ENCODE results near the gene SLC27A1. TPM values are rescaled to one million over a fixed set of nuclear protein-coding genes. Genes with fewer than 3 reads are reported as not detected.
"Not testable (repeated sequence)": the region's sequence is repeated elsewhere in the genome, so short reads cannot be mapped to it uniquely, and the experiment has no call there.

SLC27A1 gene
- total RNA-seq, 3 donors from 2014 or later (not counting 1 experiment from before 2014, with no cell fraction given), result 12.9 to 26.2 (median 16.3) TPM

DNA sequence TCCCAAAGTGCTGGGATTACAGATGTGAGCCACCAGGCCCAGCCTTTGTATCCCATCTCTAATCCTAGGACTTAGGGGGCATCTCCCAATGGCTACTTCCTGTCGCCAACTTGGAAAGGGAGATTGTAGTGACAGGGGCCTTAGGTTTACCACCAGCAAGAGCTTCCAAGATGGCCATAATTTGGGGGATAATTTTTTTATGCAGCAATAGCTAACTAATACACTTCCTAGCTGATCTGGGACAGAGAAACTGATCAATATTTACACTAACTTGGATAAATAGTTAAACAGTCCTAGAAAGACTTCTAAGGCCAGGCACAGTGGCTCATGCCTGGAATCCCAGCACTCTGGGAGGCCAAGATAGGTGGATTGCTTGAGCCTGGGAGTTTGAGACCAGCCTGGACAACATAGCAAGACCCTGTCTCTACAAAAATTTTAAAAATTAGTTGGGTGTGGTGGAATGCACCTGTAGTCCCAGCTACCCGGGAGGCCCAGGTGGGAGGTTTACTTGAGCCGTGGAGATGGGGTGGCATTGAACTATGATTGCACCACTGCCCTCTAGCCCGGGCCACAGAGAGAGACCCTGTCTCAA is 79.8 kb downstream of the SLC27A1 start:
- DNase-seq, result no peak
- 100% methylated on average over 1 of the region's 4 CpGs for WGBS (ENCODE audit: insufficient coverage)
- Histone ChIP-seq H3K27me3 (ENCODE audit: control insufficient read depth, insufficient read depth, low read length) (no peaks in the 10 kb centered on the region), H3K4me1 (ENCODE audit: control insufficient read depth, insufficient read depth, low read length) (peaks cover 4% of the 10 kb centered on the region), H3K9me3 (ENCODE audit: control insufficient read depth, insufficient read depth, low read length) (no peaks in the 10 kb centered on the region), H3K27ac (ENCODE audit: low read length) (no peak overlapping the region), H3K36me3 (ENCODE audit: control insufficient read depth, insufficient read depth, low read length) (no peaks in the 10 kb centered on the region), H3K4me3 (ENCODE audit: low read length) (no peak overlapping the region)
- Mint-ChIP-seq H3K9me3 (no peaks in the 10 kb centered on the region), H3K36me3 (no peaks in the 10 kb centered on the region), H3K27me3 (ENCODE audit: low read depth in 2 of 2) (no peaks in the 10 kb centered on the region), H3K4me1 (peaks cover 3 to 7% of the 10 kb centered on the region in 2 donors), H3K4me3 (no peak overlapping the region), H3K27ac (no peak overlapping the region)
- intact Hi-C loops (cut with micrococcal nuclease), result no loop called here
- no peak for ATAC-seq
- TF ChIP-seq, protein P1, sequence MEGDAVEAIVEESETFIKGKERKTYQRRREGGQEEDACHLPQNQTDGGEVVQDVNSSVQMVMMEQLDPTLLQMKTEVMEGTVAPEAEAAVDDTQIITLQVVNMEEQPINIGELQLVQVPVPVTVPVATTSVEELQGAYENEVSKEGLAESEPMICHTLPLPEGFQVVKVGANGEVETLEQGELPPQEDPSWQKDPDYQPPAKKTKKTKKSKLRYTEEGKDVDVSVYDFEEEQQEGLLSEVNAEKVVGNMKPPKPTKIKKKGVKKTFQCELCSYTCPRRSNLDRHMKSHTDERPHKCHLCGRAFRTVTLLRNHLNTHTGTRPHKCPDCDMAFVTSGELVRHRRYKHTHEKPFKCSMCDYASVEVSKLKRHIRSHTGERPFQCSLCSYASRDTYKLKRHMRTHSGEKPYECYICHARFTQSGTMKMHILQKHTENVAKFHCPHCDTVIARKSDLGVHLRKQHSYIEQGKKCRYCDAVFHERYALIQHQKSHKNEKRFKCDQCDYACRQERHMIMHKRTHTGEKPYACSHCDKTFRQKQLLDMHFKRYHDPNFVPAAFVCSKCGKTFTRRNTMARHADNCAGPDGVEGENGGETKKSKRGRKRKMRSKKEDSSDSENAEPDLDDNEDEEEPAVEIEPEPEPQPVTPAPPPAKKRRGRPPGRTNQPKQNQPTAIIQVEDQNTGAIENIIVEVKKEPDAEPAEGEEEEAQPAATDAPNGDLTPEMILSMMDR (IDR thresholded peaks at IDR 0.05), result no peak

DNA sequence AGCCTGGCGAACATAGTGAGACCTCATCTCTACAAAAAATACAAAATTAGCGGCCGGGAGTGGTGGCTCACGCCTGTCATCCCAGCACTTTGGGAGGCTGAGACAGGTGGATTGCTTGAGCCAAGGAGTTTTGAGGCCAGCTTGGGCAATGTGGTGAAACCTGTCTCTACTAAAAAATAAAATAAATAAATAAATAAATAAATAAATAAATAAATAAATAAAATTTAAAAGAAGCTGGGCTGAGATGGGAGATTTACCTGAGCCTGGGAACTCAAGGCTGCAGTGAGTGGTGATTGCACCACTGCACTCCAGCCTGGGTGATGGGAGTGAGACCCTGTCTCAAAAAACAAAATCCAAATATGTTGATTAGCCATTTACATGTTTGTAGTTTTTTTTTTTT is 82.4 kb downstream of the SLC27A1 start:
- 88% methylated on average over 4 of the region's 4 CpGs for WGBS (ENCODE audit: insufficient coverage)
- H3K36me3 Mint-ChIP-seq; H3K27ac Mint-ChIP-seq; H3K27ac ChIP-seq (ENCODE audit: low read length); H3K36me3 ChIP-seq (ENCODE audit: control insufficient read depth, insufficient read depth, low read length); H3K4me3 ChIP-seq (ENCODE audit: low read length); H3K27me3 ChIP-seq (ENCODE audit: control insufficient read depth, insufficient read depth, low read length); H3K9me3 Mint-ChIP-seq; H3K9me3 ChIP-seq (ENCODE audit: control insufficient read depth, insufficient read depth, low read length); H3K4me3 Mint-ChIP-seq; ATAC-seq; DNase-seq; intact Hi-C loops (cut with micrococcal nuclease); H3K27me3 Mint-ChIP-seq (ENCODE audit: low read depth in 2 of 2): not testable (repeated sequence)
- peaks cover 11 to 18% of the 10 kb centered on the region in 2 donors for H3K4me1 Mint-ChIP-seq
- H3K4me1 ChIP-seq (ENCODE audit: control insufficient read depth, insufficient read depth, low read length), result peaks cover 18% of the 10 kb centered on the region

DNA sequence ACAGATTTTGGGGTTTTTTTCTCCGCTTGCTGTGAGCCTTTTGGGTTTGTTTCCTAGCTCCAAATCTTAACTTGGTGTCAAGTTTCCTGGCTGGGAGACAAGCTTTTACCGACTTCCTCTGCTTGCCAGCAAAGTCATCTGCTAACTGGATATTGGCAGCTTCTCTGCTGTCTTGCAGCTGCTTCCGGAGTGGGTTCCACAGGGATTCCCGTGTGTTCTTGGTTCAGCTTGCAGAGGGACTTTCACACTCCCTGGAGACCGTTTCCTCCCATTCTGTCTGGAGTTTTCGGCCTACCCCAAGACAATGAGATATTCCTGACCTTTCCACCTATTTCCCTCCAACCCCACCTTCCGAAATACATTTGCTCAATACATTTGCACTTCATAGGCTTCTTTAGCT is 82.9 kb downstream of the SLC27A1 start:
- 74% methylated on average over 7 of the region's 7 CpGs for WGBS (ENCODE audit: insufficient coverage)
- no peak overlapping the region for H3K4me3 ChIP-seq (ENCODE audit: low read length)
- TF ChIP-seq, protein P1 (IDR thresholded peaks at IDR 0.05), result no peak
- Mint-ChIP-seq H3K27me3 (ENCODE audit: low read depth in 2 of 2) (no peaks in the 10 kb centered on the region), H3K9me3 (no peaks in the 10 kb centered on the region), H3K4me1 (peaks cover 11 to 14% of the 10 kb centered on the region in 2 donors), H3K27ac (no peak overlapping the region), H3K4me3 (no peak overlapping the region), H3K36me3 (no peaks in the 10 kb centered on the region)
- DNase-seq (no peak), ATAC-seq (no peak)
- H3K4me1 ChIP-seq (ENCODE audit: control insufficient read depth, insufficient read depth, low read length), result peaks cover 18% of the 10 kb centered on the region
- no peaks in the 10 kb centered on the region for H3K9me3 ChIP-seq (ENCODE audit: control insufficient read depth, insufficient read depth, low read length)
- intact Hi-C loops (cut with micrococcal nuclease), result no loop called here
- H3K27me3 ChIP-seq (ENCODE audit: control insufficient read depth, insufficient read depth, low read length), result no peaks in the 10 kb centered on the region
- H3K27ac ChIP-seq (ENCODE audit: low read length), result no peak overlapping the region
- H3K36me3 ChIP-seq (ENCODE audit: control insufficient read depth, insufficient read depth, low read length), result no peaks in the 10 kb centered on the region

DNA sequence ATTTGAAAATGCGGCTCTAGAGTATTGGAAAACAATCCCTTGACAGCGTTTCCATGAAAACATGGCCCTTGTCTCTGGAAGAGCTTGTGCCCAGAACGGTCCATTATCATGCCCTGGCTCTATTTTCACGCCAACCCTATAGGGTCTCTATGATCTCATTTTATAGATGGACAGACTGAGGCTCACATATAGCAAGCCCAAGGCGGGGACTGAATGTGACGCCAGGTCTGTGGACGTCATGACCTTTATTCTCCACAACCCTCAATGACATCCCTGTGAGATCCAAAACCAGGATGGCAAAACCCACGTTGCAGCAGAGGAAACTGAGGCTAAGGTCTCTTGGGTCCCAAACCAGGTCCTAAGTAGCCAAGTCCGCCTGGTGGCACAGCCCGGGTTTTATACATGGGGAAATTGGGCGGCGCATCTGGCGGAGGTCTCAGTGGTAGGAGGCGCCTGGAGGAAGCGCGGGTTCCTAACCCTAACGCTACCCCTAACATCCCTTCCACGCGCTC is 84.7 kb downstream of the SLC27A1 start:
- H3K27me3 ChIP-seq (ENCODE audit: control insufficient read depth, insufficient read depth, low read length), result no peaks in the 10 kb centered on the region
- Mint-ChIP-seq H3K4me1 (peaks cover 11 to 16% of the 10 kb centered on the region in 2 donors), H3K9me3 (no peaks in the 10 kb centered on the region), H3K27me3 (ENCODE audit: low read depth in 2 of 2) (no peaks in the 10 kb centered on the region), H3K27ac (peak overlapping the region; percentile 61 to 79), H3K36me3 (peaks cover under 1% of the 10 kb centered on the region), H3K4me3 (peak overlapping the region; percentile 86)
- TF ChIP-seq, protein P1 (IDR thresholded peaks at IDR 0.05), result no peak
- intact Hi-C loops (cut with micrococcal nuclease), result loop anchor here (1.0 to 5.0 kb wide), 3 partner anchors 16 to 164 kb away; partner anchors contain the start of genes MAP1S and PGLS
- no peak for DNase-seq
- H3K27ac ChIP-seq (ENCODE audit: low read length), result peak overlapping the region; percentile 2
- ATAC-seq, result no peak
- peaks cover 18% of the 10 kb centered on the region for H3K4me1 ChIP-seq (ENCODE audit: control insufficient read depth, insufficient read depth, low read length)
- peaks cover 11% of the 10 kb centered on the region for H3K36me3 ChIP-seq (ENCODE audit: control insufficient read depth, insufficient read depth, low read length)
- no peak overlapping the region for H3K4me3 ChIP-seq (ENCODE audit: low read length)
- WGBS (ENCODE audit: insufficient coverage), result 20% methylated on average over 19 of the region's 19 CpGs
- H3K9me3 ChIP-seq (ENCODE audit: control insufficient read depth, insufficient read depth, low read length), result no peaks in the 10 kb centered on the region

Measured in natural killer cell (primary cell).